ENCODE data around the gene AOPEP.
A peak's percentile ranks its signal among the peaks of the same experiment; 100 is the strongest.

The AOPEP gene

DNA sequence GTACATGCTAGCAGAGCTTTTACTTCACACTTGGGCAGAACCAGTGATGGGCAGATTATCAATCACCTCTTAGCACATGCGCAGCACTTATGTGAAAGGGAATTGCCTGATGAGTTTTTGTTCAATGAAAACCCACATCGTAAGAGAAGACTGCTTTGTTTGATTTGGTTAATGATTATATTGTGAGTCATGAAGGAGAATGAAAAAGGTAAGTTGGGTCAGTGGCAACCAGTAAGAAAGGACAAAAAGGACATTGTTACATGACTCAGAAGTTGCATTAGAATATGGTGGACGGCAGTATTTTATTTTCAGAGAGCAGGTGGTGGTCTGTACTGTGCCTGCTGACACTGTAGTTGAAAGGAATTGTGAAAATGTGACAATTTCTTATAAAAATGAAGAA lies 127.4 kb downstream of the AOPEP start:
- TF ChIP-seq POLR2A (IDR thresholded peaks at IDR 0.05; ENCODE audit: low read depth, low read length) = no peak
- FAIRE-seq (peak; percentile 93), DNase-seq (ENCODE audit: insufficient read length, low spot score) (no peak)

GRCh38 chr9:94855903-94856302 lies 129.4 kb downstream of the AOPEP start:
- DNase-seq (ENCODE audit: insufficient read length, low spot score) = no peak
- FAIRE-seq = peak; percentile 33
- TF ChIP-seq POLR2A (IDR thresholded peaks at IDR 0.05; ENCODE audit: low read depth, low read length) = no peak

- FAIRE-seq (no peak), DNase-seq (ENCODE audit: insufficient read length, low spot score) (no peak)
- TF ChIP-seq POLR2A (IDR thresholded peaks at IDR 0.05; ENCODE audit: low read depth, low read length) = no peak
Observed at GRCh38 chr9:94857791-94858190, 131.3 kb downstream of the AOPEP start.

DNA sequence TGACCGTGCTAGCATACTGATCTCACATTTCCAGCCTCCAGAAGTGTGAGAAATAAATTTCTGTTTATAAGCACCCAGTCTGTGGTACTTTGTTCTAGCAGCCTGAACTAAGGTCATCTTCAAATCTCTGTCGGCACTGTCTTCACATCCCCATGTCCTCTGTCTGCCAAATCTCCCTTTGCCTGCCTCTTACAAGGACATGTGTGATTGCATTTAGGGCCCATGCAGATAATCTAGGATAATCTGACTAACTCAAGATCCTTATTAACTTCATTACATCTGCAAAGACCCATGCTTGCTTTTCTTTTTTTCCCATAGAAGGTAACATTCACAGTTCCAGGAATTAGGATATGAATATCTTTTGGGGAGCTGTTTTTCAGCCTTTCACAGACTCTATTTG lies 132.7 kb downstream of the AOPEP start:
- no peak for TF ChIP-seq POLR2A (IDR thresholded peaks at IDR 0.05; ENCODE audit: low read depth, low read length)
- FAIRE-seq (no peak), DNase-seq (ENCODE audit: insufficient read length, low spot score) (no peak)

DNA sequence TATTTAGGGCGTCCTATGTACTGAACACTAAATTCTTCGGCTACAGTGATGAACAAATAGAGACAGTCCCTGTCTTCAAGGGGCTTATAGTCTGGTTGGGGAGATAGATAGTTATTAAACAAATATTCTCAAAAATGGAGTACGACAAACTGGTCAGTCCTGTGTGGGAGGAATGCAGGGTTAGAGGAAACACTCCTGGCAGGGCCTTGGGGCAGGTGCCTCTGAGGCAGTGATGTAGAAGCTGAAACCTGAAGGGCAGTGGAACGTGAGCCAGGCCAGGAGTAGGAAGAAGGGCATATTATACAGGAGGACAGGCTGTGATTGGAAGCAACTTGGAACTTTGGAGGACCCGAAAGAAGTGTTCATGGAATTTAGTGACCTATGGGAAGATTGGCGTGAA lies 133.4 kb downstream of the AOPEP start:
- no peak for FAIRE-seq
- DNase-seq (ENCODE audit: insufficient read length, low spot score) = no peak

GRCh38 chr9:94860678-94861588 lies 134.4 kb downstream of the AOPEP start:
- no peak for TF ChIP-seq POLR2A (IDR thresholded peaks at IDR 0.05; ENCODE audit: low read depth, low read length)
- no peak for FAIRE-seq
- DNase-seq (ENCODE audit: insufficient read length, low spot score) = no peak

More for the DNA sequence above, 133.4 kb downstream of the AOPEP start:
- TF ChIP-seq POLR2A (IDR thresholded peaks at IDR 0.05; ENCODE audit: low read depth, low read length) = no peak

- TF ChIP-seq POLR2A (IDR thresholded peaks at IDR 0.05; ENCODE audit: low read depth, low read length) = no peak
- DNase-seq (ENCODE audit: insufficient read length, low spot score) = no peak
- peak; percentile 58 for FAIRE-seq
Observed at GRCh38 chr9:94861589-94862272, 135.2 kb downstream of the AOPEP start.

- TF ChIP-seq POLR2A (IDR thresholded peaks at IDR 0.05; ENCODE audit: low read depth, low read length) = no peak
- DNase-seq (ENCODE audit: insufficient read length, low spot score) = no peak
- FAIRE-seq = no peak
Observed at GRCh38 chr9:94864196-94864595, 137.7 kb downstream of the AOPEP start.

DNA sequence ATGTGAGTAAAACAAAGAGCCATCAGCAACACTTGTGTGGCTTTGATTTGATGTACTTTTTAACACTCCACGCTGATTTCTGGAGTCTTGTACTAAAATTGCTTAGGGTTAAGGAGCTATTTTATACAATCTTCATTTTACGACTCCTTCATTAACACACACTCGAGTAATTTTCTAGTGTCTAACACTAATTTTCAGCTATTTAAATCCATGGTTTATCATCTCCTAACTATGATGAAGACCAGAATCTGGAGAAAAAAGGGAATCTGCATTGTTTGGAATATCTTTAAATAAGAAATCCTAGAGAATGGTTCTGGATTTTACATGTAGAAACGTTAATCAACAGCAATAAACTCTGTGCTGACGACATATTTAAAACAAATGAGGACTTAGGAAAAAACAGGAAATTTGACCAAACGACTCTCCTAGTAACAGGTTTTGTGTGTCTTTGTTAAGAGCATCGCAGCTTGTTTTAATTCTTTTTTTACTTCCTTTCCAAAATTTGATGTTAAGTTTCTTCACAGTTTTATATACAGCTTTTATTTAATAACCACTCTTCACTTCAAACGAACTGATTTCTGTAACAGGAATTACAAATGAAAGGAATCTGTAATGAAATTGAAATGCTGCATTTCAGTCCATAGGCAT lies 138.5 kb downstream of the AOPEP start:
- FAIRE-seq = no peak
- no peak for TF ChIP-seq POLR2A (IDR thresholded peaks at IDR 0.05; ENCODE audit: low read depth, low read length)
- no peak for DNase-seq (ENCODE audit: insufficient read length, low spot score)

- TF ChIP-seq POLR2A (IDR thresholded peaks at IDR 0.05; ENCODE audit: low read depth, low read length) = no peak
- FAIRE-seq (no peak), DNase-seq (ENCODE audit: insufficient read length, low spot score) (no peak)
Observed at GRCh38 chr9:94865582-94866452, 139.3 kb downstream of the AOPEP start.

GRCh38 chr9:94866770-94867169 lies 140.3 kb downstream of the AOPEP start:
- no peak for FAIRE-seq
- no peak for DNase-seq (ENCODE audit: insufficient read length, low spot score)
- TF ChIP-seq POLR2A (IDR thresholded peaks at IDR 0.05; ENCODE audit: low read depth, low read length) = no peak

DNA sequence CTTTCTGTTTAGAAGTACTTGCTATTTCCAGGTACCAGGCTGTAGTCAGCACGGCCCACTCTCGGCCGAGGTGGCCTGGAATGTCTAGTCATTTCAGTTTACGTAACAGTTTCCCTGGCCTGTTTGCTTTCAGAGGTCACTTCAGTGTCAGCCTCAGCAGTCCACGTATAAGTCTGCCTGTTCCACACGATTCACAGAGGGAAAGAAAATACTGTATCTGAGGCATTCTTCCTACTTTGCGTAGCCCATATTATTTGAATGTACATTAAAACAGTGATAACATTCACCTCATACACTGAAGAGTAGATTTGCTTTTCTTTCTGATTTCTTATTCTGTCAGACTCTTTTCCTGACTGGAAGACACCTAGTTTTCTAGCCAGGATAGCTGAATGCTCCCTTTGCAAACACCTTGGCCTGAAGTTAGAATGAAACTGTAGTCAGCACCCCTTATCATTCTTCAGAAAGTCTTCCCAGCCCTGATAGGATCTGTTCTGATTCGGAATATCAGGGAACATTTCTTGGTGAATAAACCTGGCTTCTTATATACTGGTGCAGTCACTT lies 140.9 kb downstream of the AOPEP start:
- peak; percentile 96 for FAIRE-seq
- peak; percentile 64 for DNase-seq (ENCODE audit: insufficient read length, low spot score)
- TF ChIP-seq POLR2A (IDR thresholded peaks at IDR 0.05; ENCODE audit: low read depth, low read length) = no peak

DNA sequence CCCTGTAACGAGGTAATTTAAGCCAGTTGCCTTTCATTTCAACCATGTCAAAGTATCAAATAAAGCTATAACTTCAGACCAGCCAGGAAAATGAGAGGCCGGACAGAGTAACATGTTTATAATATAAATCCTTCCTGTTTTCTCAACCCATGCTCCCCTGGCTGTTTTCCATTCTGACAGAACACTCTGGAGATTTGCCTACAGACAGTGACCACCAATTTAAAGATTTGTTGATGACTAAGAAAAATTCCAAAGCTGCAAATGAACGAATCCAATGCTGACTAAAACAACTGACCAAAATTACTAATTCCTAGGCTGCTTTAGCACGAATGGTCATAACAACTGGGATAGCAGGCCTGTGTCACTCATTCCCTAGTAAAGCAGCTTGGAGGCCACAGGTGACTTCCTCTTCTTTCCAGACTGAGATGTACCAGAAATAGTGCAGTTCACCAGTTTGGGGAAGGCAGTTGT lies 141.4 kb downstream of the AOPEP start:
- TF ChIP-seq POLR2A (IDR thresholded peaks at IDR 0.05; ENCODE audit: low read depth, low read length) = no peak
- DNase-seq (ENCODE audit: insufficient read length, low spot score) (peak; percentile 79), FAIRE-seq (peak; percentile 97)
